LNCAP (cell line): ENCODE results near the gene LAMC2.

Source experiments
- CTCF ChIP-seq: fragments of 450-650 bp; IDR thresholded peaks from 2 replicates; pipeline ENCODE4 v1.5.1; 2017; ENCODE audit warnings: mild to moderate bottlenecking

Gene LAMC2

GRCh38 chr1:183191833-183192232 lies 5.8 kb downstream of the LAMC2 start:
- no peak for TF ChIP-seq CTCF

- TF ChIP-seq CTCF = no peak
Observed at GRCh38 chr1:183193963-183194525, 8.0 kb downstream of the LAMC2 start.

GRCh38 chr1:183194527-183195141 lies 8.6 kb downstream of the LAMC2 start:
- TF ChIP-seq CTCF = no peak

- TF ChIP-seq CTCF = no peak
Observed at GRCh38 chr1:183195142-183195574, 9.1 kb downstream of the LAMC2 start.

- TF ChIP-seq CTCF = no peak
Observed at GRCh38 chr1:183197762-183198161, 11.7 kb downstream of the LAMC2 start.

GRCh38 chr1:183198463-183198862 lies 12.4 kb downstream of the LAMC2 start:
- TF ChIP-seq CTCF = no peak

GRCh38 chr1:183199304-183199703 lies 13.2 kb downstream of the LAMC2 start:
- no peak for TF ChIP-seq CTCF

- no peak for TF ChIP-seq CTCF
Observed at GRCh38 chr1:183200451-183200850, 14.4 kb downstream of the LAMC2 start.
